GM23338 (cell line): ENCODE measurements around the gene SRPK1. TPM values are rescaled to one million over a fixed set of nuclear protein-coding genes. Genes with fewer than 3 reads are reported as not detected.
A peak's percentile ranks its signal among the peaks of the same experiment; 100 is the strongest.

ENCODE experiments used
- ATAC-seq: fragments of 200-7000 bp; cut with Tn5 transposase; 3 replicates; pipeline ENCODE4 v1.9.1; 2020
- DNase-seq: peaks from one replicate; pipeline ENCODE4 v3.0.0-alpha.2; 2015; ENCODE audit warnings: low spot score
- H2AFZ ChIP-seq: fragments of 200-600 bp; sonication (generic); 2 replicates; pipeline ENCODE4 v1.8.0; 2016; ENCODE audit warnings: antibody characterized with exemption, mild to moderate bottlenecking, moderate library complexity
- H3F3A ChIP-seq: fragments of 200-600 bp; sonication (generic); replicated peaks from 2 replicates; pipeline ENCODE4 v1.8.0; 2017; ENCODE audit warnings: antibody characterized with exemption, mixed run types, low read depth
- H3K27ac ChIP-seq: fragments of 200-600 bp; sonication (generic); 2 replicates; pipeline ENCODE4 v1.6.1; 2016; ENCODE audit warnings: low read depth
- H3K27me3 ChIP-seq: fragments of 200-600 bp; sonication (generic); 2 replicates; pipeline ENCODE4 v1.8.0; 2016; ENCODE audit warnings: mild to moderate bottlenecking, mixed run types, moderate library complexity; ENCODE audit not compliant: insufficient read depth
- H3K36me3 ChIP-seq: fragments of 200-600 bp; sonication (generic); 2 replicates; pipeline ENCODE4 v1.8.0; 2016; ENCODE audit warnings: mild to moderate bottlenecking; ENCODE audit not compliant: insufficient read depth
- H3K4me1 ChIP-seq: fragments of 200-600 bp; sonication (generic); 2 replicates; pipeline ENCODE4 v1.8.0; 2016; ENCODE audit warnings: mild to moderate bottlenecking, moderate library complexity; ENCODE audit not compliant: insufficient read depth
- H3K4me2 ChIP-seq: fragments of 200-600 bp; sonication (generic); 2 replicates; pipeline ENCODE4 v1.7.1; 2017; ENCODE audit warnings: mixed run types
- H3K4me3 ChIP-seq: fragments of 200-600 bp; sonication (generic); 2 replicates; pipeline ENCODE4 v1.6.1; 2016; ENCODE audit warnings: mixed run types
- H3K79me2 ChIP-seq: fragments of 200-600 bp; sonication (generic); replicated peaks from 2 replicates; pipeline ENCODE4 v1.8.0; 2017; ENCODE audit warnings: mild to moderate bottlenecking; ENCODE audit not compliant: insufficient read depth
- H3K9me2 ChIP-seq: fragments of 200-600 bp; sonication (generic); 2 replicates; pipeline ENCODE4 v1.8.0; 2017; ENCODE audit not compliant: insufficient read depth
- H4K20me1 ChIP-seq: fragments of 200-600 bp; sonication (generic); replicated peaks from 2 replicates; pipeline ENCODE4 v1.8.0; 2017; ENCODE audit warnings: mild to moderate bottlenecking; ENCODE audit not compliant: insufficient read depth
- H3K27ac Mint-ChIP-seq: 2 replicates; pipeline ENCODE4 v1.8.0; 2020; ENCODE audit warnings: inconsistent platforms, mild to moderate bottlenecking, moderate library complexity, mixed read lengths
- H3K27me3 Mint-ChIP-seq: 3 replicates; pipeline ENCODE4 v1.8.0; 2022; ENCODE audit warnings: low read depth, mild to moderate bottlenecking, moderate library complexity, mixed read lengths, inconsistent platforms; ENCODE audit not compliant: insufficient read depth, poor library complexity
- H3K36me3 Mint-ChIP-seq: 3 replicates; pipeline ENCODE4 v1.8.0; 2021; ENCODE audit warnings: low read depth, mild to moderate bottlenecking, inconsistent platforms, moderate library complexity, mixed read lengths
- H3K4me1 Mint-ChIP-seq: 3 replicates; pipeline ENCODE4 v1.8.0; 2020; ENCODE audit warnings: mild to moderate bottlenecking, inconsistent platforms, mixed read lengths
- H3K4me3 Mint-ChIP-seq: 3 replicates; pipeline ENCODE4 v1.8.0; 2021; ENCODE audit warnings: moderate library complexity, mild to moderate bottlenecking, inconsistent platforms, mixed read lengths
- H3K9me3 Mint-ChIP-seq: 3 replicates; pipeline ENCODE4 v1.8.0; 2020; ENCODE audit warnings: moderate library complexity, mild to moderate bottlenecking, inconsistent platforms, mixed read lengths
- CREB1 ChIP-seq: fragments of 250-450 bp; sonication (Bioruptor Pico); IDR thresholded peaks from 2 replicates; pipeline ENCODE4 v1.5.0; 2020; ENCODE audit warnings: low read depth, mild to moderate bottlenecking, moderate library complexity
- ETS1 ChIP-seq: IDR thresholded peaks from 2 replicates; pipeline ENCODE4 v1.6.1; 2016; ENCODE audit warnings: antibody characterized with exemption
- EZH2phosphoT487 ChIP-seq: fragments of 200-600 bp; sonication (generic); IDR thresholded peaks from one replicate; pipeline ENCODE4 v1.8.1; 2018; ENCODE audit warnings: antibody characterized with exemption; ENCODE audit not compliant: unreplicated experiment
- JUNB ChIP-seq: IDR thresholded peaks from one replicate; pipeline ENCODE4 v1.6.1; 2016; ENCODE audit warnings: antibody characterized with exemption; ENCODE audit not compliant: unreplicated experiment
- NANOG ChIP-seq: IDR thresholded peaks from 2 replicates; pipeline ENCODE4 v1.6.1; 2016; ENCODE audit warnings: antibody characterized with exemption, borderline replicate concordance
- POLR2AphosphoS5 ChIP-seq: IDR thresholded peaks from 2 replicates; pipeline ENCODE4 v1.6.1; 2016; ENCODE audit warnings: antibody characterized with exemption, low read depth
- REST ChIP-seq: IDR thresholded peaks from one replicate; pipeline ENCODE4 v1.6.1; 2018; ENCODE audit warnings: antibody characterized with exemption; ENCODE audit not compliant: unreplicated experiment
- ZNF114 ChIP-seq: fragments of 250-450 bp; sonication (Bioruptor Pico); IDR thresholded peaks from 2 replicates; pipeline ENCODE4 v1.5.0; 2020; ENCODE audit warnings: mild to moderate bottlenecking, moderate library complexity
- ZNF331 ChIP-seq: fragments of 250-450 bp; sonication (Bioruptor Pico); IDR thresholded peaks from 2 replicates; pipeline ENCODE4 v1.5.0; 2020; ENCODE audit warnings: low read depth, mild to moderate bottlenecking, moderate library complexity
- polyA plus RNA-seq: library from polyadenylated mRNA; unstranded; fragments of >200 nt; fragmentation: Nextera tagmentation; extraction: Ambion mirVana; gene quantifications from 2 replicates; pipeline ENCODE4 v1.2.1, GENCODE V29; 2016
- total RNA-seq: library from RNA; depleted of rRNA; stranded (reverse); fragments of >200 nt; shearing (Covaris generic); gene quantifications from 2 replicates; pipeline ENCODE4 v1.2.3, GENCODE V29; 2014

SRPK1 gene
- total and polyA plus RNA-seq, 2 experiments from 2014 or later: 175 to 202 TPM

GRCh38 chr6:35788423-35788982 lies 132.4 kb downstream of the SRPK1 start:
- no peaks in the 10 kb centered on the region for H3K9me3 Mint-ChIP-seq
- peaks cover 6% of the 10 kb centered on the region; the same call in 1 of the 2 replicates for H3K4me1 ChIP-seq
- no peaks in the 10 kb centered on the region for H3K27me3 ChIP-seq
- H3K9me2 ChIP-seq: peaks cover 8% of the 10 kb centered on the region; the same call in 1 of the 2 replicates
- H3K4me3 Mint-ChIP-seq: no peak overlapping the region; the same call in 2 of the 3 replicates
- H2AFZ ChIP-seq: peak overlapping the region; percentile 85; the same call in 1 of the 2 replicates
- no peaks in the 10 kb centered on the region for H3K79me2 ChIP-seq
- no peaks in the 10 kb centered on the region for H4K20me1 ChIP-seq
- H3K27ac ChIP-seq: no peak overlapping the region
- no peak overlapping the region for H3K4me3 ChIP-seq
- H3K27ac Mint-ChIP-seq: no peak overlapping the region
- H3K4me1 Mint-ChIP-seq: peaks cover 9% of the 10 kb centered on the region
- H3K27me3 Mint-ChIP-seq: peaks cover 2% of the 10 kb centered on the region
- TF ChIP-seq ETS1: no peak
- TF ChIP-seq ZNF114 (CRISPR knock-in tag): no peak
- no peak for TF ChIP-seq NANOG
- TF ChIP-seq REST: no peak
- TF ChIP-seq ZNF331 (CRISPR knock-in tag): no peak
- no peak for TF ChIP-seq POLR2AphosphoS5
- no peak for TF ChIP-seq JUNB
- H3F3A ChIP-seq: no peaks in the 10 kb centered on the region; the same call in 1 of the 2 replicates
- no peaks in the 10 kb centered on the region for H3K36me3 Mint-ChIP-seq
- ATAC-seq: no peak
- no peaks in the 10 kb centered on the region for H3K36me3 ChIP-seq
- DNase-seq: no peak
- no peak overlapping the region for H3K4me2 ChIP-seq

DNA sequence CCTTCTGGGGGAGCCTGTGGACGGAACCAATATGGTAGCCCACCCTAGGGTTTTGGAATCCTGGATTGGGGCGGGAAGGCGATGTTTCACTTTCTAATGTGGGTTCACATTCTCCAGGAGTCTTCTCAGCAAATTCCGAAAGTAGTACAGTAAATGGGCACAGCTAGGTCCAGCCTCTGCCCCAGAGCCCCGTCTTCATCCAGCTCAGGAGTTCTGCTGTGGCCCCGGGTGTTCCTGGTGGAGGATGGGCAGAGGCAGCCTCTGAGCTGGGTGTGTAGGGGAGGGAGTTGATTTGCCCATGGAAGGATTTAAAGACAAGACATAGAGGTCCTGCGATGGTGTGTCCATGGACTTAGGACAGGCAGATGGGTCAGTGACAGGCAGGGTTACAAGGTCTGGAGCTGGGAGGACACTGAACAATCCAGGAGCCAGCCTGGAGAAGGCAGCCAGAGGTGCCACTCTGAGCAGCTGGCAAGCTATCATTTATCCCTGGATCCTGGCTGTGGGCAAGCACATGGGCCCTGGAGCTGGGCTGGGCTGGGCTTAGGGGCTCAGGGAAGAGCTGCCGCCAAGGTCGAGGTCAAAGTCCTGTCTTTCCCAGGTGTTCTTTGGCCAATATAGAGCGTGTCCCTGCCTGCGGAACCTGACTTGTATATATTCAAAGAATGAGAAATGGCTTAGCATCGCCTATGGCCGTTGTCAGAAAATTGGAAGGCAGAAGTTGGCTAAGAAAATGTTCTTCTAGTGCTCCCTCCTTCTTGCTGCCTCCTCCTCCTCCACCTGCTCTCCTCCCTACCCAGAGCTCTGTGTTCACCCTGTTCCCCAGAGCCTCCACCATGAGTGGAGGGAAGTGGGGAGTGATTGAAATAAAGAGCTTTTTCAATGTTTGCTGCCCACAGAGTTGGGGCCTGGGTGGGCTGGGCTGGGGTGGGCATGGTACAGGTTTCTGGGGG lies 133.4 kb downstream of the SRPK1 start:
- Mint-ChIP-seq H3K27me3 (peaks cover 2% of the 10 kb centered on the region), H3K4me3 (no peak overlapping the region), H3K27ac (no peak overlapping the region), H3K4me1 (peaks cover 9% of the 10 kb centered on the region), H3K9me3 (no peaks in the 10 kb centered on the region), H3K36me3 (no peaks in the 10 kb centered on the region)
- H3K4me2 ChIP-seq: no peak overlapping the region
- H3K4me1 ChIP-seq: peaks cover 6% of the 10 kb centered on the region; the same call in 1 of the 2 replicates
- peak; percentile 20; the same call in 2 of the 3 replicates for ATAC-seq
- no peak overlapping the region for H3K4me3 ChIP-seq
- H3K79me2 ChIP-seq: no peaks in the 10 kb centered on the region
- DNase-seq: no peak
- peaks cover 3% of the 10 kb centered on the region; the same call in 1 of the 2 replicates for H3K9me2 ChIP-seq
- H3K36me3 ChIP-seq: no peaks in the 10 kb centered on the region
- no peaks in the 10 kb centered on the region for H3K27me3 ChIP-seq
- H4K20me1 ChIP-seq: no peaks in the 10 kb centered on the region
- H3F3A ChIP-seq: no peaks in the 10 kb centered on the region; the same call in 1 of the 2 replicates
- peak overlapping the region; percentile 97 for H2AFZ ChIP-seq
- H3K27ac ChIP-seq: no peak overlapping the region
- no peak for TF ChIP-seq EZH2phosphoT487
- TF ChIP-seq CREB1: no peak
